HL-60/S4 treated with retinoic acid at 250 ng/mL for 4 days and 3 days (cell line): ENCODE measurements around the gene STAC3.

Source experiments
- in situ Hi-C: fragments of 300-500 bp; cut with MboI; formaldehyde crosslinking; loops from 2 replicates; pipeline ENCODE4 v1.7.0; 2022; ENCODE audit warnings: low sequenced_read_pairs

Gene STAC3

DNA sequence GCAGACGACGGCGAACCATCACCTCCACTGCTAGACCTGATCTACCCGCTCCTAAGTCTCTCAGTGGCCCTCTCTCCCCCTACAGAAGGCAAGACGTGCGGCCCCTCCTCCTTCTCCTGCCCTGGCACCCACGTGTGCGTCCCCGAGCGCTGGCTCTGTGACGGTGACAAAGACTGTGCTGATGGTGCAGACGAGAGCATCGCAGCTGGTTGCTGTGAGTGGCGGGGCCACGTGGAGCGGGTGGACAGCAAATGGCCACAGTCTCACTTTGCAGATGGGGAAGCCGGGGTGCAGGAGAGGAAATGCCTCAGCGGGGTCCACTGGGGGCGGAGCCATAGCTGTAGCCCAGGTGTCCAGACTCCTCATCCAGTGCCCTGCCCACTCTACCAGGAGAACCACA lies 55.8 kb downstream of the STAC3 start:
- in situ Hi-C loops: no loop called here

DNA sequence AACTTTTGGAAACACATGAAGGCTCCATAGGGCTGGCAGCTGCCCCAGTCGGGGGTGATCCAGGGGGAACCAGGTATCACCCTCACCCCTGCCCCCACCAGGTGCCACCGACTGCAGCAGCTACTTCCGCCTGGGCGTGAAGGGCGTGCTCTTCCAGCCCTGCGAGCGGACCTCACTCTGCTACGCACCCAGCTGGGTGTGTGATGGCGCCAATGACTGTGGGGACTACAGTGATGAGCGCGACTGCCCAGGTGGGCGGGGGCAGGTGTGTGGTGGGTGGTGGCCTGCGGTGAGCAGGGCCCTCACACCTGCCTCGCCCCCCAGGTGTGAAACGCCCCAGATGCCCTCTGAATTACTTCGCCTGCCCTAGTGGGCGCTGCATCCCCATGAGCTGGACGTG lies 56.7 kb downstream of the STAC3 start:
- in situ Hi-C loops: no loop called here

GRCh38 chr12:57193706-57194245 lies 57.2 kb downstream of the STAC3 start:
- in situ Hi-C loops: no loop called here
